Esophagus mucosa (tissue), 1 donor: ENCODE measurements around the gene FNTB. TPM values are rescaled to one million over a fixed set of nuclear protein-coding genes. Genes with fewer than 3 reads are reported as not detected.
"Not testable (repeated sequence)": the region's sequence is repeated elsewhere in the genome, so short reads cannot be mapped to it uniquely, and the experiment has no call there.

Experiments
- ATAC-seq: fragments of 200-7000 bp; cut with Tn5 transposase; one replicate; pipeline ENCODE4 v1.9.1; 2020
- total RNA-seq: library from RNA; stranded (reverse); gene quantifications from one replicate; pipeline ENCODE4 v1.2.4, GENCODE V29; 2023
- donor health status: DM: yes; HTN: yes; CAD: no.

Gene FNTB
- total RNA-seq, 1 donor from 2014 or later: 22.6 TPM

DNA sequence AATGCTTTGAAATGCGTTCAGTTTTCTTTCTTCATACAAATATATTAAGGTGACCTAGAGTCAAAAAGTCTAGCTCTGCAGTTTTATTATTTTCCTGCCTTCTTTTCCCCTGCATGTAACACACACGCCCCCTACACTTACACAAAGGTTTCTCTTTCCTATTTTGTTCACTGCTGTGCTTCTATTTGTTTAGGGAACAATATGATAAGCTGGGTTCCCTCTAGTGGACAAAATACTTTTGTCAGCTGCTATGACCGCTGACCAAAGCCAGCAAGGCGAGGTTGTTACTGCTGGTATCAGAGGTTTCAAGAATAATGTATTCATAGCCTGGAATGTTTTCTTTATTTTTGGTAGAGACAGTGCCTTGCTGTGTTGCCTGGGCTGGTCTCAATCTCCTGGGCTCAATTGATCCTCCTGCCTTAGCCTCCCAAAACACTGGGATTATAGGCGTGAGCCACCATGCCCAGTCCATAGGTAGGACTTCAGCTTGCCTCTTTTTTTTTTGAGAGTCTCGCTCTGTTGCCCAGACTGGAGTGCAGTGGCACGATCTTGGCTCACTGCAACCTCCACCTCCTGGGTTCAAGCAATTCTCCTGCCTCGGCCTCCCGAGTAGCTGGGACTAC is 33.4 kb downstream of the FNTB start:
- ATAC-seq: peak; percentile 66

DNA sequence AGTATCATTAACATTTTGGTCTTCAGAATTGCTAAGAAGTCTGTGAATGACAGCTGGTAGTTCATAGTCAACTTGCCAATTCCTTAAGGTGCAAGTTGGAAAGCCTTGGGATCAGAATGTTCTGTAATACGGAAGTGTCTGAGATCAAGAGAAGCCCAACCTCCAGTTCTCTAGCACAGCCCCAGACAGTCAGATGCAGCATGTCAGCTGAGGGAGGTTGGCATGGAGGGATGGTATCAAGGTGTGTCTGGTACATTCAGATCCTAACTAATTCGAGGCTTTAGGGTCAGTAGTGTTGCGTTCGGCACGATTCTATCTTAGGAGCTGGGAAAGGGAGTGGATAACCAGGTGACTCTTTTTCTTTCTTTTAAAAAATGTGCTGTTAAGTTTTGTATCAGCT is 38.3 kb downstream of the FNTB start:
- ATAC-seq: peak; percentile 80

DNA sequence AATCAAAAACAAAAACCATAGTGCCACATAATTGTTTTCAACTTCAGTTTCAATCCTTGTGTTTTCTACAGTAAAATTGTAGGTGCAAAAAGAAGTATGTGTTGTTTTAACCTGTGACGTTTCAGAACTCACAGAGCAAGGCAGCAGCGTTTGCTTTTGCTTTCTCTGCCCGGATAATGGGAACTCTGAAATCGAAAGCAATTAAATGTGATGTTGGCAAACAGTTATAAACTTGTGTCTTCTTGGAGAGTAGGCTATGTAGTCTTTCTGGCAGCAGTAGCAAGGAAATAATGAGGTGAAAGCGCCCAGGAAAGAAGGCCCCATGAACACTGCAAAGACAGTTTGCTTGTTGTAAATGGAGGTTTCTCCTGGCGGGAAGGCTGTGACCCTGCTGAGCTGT is 39.1 kb downstream of the FNTB start:
- ATAC-seq: no peak

DNA sequence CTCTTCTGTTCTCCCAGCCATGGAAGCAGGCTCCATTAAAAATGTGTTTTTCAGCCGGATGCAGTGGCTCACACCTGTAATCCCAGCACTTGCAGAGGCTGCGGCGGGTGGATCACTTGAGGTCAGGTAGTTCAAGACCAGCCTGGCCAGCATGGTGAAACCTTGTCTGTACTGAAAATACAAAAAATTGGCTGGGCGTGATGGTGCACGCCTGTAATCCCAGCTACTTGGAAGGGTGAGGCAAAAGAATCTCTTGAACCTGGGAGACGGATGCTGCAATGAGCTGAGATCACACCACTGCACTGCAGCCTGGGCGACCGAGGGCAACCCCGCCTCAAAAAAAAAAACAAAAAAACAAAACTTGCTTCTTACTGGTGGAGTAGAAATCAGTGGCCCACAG is 39.8 kb downstream of the FNTB start:
- peak; percentile 78 for ATAC-seq

DNA sequence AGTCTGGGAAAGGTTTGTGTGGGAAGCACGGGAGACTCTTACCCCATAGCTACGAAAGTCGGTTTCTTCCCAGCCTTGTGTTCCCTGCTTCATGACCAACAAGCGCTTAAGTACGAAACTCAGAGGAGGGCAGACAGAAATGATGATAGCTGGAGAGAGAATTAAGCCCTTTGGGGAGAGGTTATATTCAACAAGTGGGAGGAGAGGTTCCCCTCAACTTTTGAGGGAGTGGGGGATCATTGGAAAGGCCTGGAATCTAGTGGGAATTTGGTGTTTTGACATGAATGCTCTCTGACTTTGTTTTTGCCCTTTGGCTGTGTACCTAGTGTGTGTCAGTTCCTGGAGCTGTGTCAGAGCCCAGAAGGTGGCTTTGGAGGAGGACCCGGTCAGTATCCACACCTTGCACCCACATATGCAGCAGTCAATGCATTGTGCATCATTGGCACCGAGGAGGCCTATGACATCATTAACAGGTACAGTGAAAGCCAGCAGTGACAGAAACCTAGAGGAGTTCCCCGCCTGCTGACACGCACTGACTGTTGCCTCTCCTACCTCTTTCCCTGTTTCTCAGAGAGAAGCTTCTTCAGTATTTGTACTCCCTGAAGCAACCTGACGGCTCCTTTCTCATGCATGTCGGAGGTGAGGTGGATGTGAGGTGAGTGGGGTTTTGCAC is 40.6 kb downstream of the FNTB start:
- ATAC-seq: peak; percentile 88

DNA sequence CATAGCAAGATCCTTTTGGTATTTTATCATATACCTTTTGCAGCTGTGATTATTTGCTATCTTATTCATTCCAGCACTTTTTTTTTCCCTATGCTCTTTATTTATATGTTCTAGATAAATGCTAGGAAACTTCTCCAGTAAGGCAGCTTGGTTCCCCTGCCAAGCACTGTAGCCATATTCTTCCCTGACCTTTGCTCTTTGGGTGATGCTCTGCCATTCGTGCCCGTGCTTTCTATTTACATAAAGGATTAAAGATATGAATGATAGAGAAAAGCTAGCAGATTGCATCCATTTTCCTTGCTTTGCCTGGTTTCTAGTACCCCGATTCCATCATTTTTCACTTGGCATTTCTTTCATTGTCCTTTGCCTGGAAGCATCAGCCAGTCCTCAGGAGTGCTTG is 42.2 kb downstream of the FNTB start:
- no peak for ATAC-seq

DNA sequence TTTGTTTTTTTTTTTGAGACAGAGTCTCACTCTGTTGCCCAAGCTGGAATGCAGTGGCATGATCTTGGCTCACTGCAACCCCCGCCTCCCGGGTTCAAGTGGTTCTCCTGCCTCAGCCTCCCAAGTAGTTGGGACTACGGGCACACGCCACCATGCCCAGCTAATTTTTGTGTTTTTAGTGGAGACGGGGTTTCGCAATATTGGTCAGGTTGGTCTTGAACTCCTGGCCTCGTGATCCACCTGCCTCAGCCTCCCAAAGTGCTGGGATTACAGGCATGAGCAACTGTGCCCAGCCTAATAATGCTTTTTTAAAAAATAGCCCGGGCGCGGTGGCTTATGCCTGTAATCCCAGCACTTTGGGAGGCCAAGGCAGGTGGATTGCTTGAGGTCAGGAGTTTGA is 44.6 kb downstream of the FNTB start:
- not testable (repeated sequence) for ATAC-seq

DNA sequence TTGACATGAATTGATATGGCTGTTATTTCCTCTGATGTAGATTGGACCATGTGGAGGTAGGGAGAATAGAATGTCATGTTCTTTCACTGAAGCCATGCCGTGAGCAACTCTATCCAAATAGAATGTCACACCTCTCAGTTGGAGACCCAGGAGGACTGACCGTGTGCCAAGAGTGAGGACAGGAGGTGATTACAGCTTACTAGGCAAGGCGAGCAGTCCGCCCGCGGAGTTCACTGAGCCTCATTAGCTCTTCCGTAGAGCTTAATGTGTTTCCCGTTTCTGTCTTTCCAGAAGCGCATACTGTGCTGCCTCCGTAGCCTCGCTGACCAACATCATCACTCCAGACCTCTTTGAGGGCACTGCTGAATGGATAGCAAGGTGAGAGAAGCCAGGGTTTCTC is 45.6 kb downstream of the FNTB start:
- no peak for ATAC-seq

DNA sequence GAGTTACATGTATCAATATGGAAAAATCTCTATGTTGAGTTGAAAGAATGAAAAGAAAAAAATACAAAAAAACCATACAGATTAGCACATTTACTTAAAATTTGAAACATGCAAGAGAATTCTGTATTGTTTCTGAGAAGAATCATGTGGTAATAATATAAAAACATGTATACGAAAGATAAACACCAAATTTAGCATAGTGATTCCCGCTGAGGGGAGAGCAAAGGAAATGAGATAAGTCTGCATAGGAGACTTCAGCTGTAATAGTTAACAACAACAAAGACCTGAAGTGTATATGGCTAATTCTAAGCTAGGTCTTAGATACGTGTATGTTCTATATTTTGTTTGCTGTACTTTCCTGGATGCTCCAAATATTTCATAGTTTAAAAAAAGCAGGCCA is 46.5 kb downstream of the FNTB start:
- no peak for ATAC-seq

DNA sequence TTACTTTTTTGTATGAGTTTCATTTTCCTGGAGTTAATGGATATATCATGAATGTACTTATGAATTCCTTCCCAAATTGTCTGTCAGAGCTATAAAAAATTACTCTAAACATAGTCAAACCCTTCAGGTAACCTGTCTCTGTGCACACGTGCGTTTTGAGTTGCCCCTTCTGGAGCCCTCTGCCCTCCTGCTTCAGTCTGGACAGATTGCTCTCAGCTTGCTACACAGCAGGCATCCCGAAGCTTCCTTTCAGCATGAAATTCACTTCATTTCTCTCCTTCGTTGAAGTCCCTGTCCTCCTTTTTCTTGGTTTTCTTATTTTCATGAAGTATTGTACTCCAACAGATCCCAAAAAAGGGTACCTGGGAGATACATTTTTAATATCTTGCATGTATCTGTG is 47.3 kb downstream of the FNTB start:
- ATAC-seq: no peak

DNA sequence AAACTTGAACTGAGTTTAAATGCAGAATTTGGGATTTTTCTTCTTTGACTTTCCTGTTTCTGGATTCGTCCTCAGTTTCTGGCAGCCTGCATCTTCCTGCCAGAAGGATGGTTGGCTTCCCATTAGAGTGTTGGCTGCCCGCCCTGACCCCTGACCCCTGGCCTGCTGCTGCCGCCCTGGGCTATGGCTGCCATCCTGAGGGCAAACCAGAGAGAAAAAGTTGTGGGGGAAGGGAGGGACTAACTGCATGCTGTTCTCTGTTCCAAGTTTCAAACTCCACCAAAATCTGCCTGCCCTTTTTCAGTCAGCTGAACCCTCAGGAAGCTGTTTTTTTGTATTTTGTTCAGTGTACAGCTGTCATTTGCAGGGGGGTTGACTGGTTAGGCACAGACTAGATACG is 48.4 kb downstream of the FNTB start:
- ATAC-seq: no peak

DNA sequence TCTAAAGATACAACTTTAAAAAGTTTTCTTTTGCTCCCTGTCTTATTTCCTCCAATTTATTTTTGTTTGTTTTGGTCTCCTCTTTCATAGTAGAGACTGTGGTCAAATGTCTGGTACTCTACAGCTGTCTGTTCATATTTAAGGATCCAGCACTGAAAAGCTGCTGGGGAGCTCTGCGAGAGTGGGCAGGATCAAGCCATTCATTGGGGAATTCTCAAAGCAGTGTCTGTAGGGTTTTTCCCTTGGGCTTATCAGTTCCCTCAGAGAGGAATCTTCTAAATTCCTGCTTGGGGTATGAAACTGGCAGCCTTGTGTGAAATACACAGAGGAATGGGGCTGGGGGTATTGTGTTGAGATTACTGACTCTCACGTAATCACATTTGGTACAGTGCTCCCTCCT is 52.3 kb downstream of the FNTB start:
- ATAC-seq: no peak

DNA sequence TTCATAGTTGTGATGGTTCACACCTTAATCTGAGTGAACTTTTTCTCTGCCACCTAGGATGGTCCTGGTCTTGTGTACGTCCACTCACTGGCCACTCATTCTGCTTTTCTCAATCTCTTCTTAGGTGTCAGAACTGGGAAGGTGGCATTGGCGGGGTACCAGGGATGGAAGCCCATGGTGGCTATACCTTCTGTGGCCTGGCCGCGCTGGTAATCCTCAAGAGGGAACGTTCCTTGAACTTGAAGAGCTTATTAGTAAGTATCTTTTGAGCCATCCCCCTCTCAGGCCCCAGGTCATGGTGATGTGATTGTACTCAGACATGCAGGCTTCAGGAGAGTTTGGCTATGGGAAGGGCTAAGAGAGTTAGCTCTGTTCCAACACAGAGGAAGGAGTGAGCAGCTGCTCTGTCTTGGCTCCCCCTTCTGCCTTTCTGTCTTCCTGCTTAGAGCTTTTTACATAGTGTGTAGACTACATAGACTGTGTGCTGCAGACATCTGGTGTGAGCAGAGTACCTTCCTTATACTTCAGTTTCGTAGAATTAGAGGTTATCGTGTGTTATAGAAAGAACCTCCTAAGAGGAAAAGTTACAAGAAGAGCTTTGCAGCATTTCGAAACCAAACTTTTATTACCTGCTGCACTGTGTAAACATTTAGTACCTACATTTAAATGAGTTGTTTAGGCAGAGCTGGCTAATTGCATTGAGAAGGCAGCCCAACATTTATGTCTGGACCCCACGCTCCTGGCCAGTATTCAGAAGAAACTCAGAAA is 54.2 kb downstream of the FNTB start:
- ATAC-seq: no peak

DNA sequence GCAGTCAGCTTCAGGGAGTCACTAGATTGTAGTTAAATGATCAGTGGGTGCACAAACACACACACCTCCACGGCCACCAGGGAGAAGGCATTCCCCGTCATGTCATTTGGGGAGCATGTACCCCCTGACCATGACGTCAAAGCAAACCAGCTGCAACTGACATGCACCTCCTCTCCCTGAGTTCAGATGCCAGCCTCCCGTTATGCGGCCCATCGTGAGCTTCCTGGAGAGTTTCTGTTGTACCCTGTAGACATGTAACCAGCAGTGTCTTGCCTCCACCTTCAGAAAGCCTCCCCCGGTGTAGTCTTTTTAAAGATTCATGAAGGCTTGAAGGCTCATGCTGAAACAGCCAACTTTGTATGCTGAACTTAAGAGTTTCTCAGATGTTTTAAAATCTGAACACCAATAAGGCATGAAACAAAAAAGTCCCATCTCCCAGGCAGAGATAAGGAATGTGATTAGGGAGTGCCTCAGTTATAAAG is 54.8 kb downstream of the FNTB start:
- ATAC-seq: no peak

DNA sequence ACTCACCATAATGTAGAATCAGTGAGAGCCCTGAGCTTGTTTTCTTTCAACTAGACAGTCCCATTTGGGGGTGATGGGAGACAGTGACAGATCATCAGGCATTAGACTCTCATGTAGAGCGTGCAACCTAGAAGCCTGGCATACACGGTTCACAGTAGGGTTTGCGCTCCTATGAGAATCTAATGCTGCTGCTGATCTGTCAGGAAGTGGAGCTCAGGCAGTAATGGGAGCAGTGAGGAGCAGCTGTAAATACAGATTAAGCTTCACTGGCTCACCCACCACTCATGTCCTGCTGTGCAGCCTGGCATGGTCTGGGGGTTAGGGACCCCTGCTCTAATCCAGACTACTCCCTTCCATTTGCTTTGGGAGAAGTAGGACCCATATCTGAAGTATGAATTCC is 55.6 kb downstream of the FNTB start:
- no peak for ATAC-seq

DNA sequence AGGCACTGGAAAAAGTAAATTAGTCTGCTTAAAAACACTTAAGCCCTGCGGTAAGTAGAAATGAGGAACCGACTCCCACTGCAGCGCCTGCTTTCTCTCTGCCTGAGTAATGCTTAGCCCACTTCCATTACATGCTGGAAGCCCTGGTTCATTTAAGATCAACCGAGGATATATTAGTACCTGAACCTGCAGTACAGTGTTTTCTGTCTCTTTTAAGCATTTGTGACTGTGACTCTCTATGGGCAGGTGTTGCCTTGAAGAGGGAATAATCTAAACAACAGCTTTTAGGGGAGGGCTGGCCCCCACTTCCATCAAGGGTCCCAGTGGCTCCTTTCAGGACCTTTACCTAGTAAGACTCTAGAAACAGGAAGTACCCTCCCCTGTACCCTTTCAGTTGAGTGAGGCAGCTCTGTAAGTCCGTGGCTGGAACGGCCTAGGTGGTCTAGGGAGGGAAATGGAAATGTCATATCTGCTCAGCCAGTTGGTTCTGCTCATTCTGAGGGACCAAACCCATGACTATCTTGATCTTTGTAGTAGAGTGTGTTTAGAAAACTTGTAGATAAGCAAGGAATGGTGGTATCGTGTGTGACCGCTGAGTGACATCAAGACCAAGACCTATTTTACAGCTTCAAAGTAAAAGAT is 56.2 kb downstream of the FNTB start:
- ATAC-seq: no peak

DNA sequence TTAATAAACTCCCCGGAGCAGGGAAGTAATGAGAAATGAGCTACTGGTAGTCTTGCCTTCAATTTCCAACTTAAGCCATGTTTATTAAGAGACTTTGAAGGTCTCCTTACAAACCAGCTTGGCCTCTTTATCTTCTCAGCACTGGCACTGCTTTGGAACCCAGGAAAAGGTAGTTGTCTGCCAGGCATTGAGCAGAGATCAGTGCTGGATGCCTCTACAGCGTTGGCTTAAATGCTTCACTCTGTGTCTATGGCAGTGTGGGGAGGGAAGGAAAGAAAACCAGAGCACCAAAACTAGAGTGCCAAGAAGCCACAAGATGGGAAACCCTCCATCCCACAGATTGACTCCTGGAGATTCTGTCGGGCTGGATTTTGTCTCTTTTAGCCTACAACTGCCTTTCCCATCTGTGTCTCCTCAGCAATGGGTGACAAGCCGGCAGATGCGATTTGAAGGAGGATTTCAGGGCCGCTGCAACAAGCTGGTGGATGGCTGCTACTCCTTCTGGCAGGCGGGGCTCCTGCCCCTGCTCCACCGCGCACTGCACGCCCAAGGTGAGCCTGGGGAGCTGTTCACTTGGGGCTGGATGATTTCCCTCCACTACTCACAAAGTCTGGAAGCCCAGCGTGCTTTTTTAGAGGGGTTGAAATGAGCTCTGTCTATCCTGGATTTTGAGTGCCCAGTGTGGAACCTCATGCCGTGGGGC is 57.3 kb downstream of the FNTB start:
- ATAC-seq: no peak

DNA sequence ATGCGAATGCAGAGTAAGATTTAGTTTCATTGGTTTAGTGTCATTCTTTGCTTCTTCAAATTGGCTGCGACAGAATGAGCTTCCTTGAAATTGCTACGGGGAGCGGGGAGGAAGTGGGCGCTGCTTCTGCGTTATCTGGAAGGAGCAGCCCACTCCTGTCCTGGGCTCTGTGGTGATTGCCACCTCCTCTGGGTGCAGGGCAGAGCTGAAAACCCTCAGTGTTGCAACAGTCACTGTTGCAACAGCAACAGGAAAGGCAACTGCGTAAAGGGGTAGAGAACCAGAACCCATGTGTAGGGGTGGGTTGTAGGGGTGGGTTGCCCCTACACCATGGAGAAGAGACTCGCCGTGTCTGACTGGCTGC is 57.9 kb downstream of the FNTB start:
- no peak for ATAC-seq

DNA sequence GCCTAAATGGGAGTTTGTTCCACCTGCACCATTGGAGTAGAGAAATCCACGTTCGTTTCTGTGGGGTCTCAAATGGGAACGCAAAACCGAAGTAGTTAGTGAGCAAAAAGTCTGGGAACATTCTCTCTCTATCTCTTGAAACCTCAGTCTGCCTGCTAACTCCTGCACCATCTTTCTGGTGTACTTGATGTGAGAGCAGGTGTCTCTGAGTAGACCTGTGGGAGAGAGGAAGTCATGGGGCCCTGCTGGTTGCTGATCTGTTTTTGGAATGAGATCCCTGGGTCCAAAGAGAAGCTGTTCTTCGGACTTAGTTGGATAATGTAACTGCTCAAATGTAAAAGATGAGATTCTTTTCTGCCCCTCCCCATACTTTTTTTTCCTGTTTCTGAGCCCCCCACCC is 58.3 kb downstream of the FNTB start:
- ATAC-seq: no peak

DNA sequence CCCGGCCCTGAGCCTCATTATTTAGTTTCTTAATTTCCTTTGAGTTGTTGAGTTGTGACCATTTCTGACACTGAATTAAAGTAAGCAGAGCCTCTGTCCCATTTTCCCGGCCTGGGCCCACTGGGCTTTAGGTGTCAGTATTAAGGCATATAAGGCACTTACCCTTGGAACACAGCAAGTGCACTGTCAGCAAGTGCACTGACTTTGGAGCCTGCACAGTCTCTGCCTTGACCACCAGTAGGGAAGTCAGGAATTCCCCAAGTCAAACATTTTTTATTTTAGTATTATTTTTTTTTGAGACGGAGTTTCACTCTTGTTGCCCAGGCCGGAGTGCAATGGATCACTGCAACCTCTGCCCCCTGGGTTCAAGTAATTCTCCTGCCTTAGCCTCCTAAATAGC is 59.0 kb downstream of the FNTB start:
- no peak for ATAC-seq

DNA sequence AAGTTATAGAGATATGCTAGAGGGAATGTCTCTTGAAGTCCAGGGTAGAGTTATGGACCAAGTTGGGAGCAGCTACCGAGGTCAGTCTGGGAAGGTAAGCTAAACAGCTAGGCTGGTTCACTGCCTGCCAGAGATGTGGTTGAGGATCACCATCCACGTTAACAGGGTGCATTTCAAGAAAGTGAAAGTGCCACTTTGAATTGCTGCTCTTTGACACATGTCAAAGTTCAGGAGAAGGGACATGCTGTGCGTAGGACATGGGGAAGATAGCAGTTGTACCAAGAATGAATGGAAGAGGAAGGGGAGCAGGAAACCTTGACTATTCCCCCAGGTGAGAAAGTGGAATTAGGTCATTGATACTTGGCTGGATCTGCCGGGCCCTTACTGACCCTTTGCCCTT is 66.1 kb downstream of the FNTB start:
- ATAC-seq: no peak

DNA sequence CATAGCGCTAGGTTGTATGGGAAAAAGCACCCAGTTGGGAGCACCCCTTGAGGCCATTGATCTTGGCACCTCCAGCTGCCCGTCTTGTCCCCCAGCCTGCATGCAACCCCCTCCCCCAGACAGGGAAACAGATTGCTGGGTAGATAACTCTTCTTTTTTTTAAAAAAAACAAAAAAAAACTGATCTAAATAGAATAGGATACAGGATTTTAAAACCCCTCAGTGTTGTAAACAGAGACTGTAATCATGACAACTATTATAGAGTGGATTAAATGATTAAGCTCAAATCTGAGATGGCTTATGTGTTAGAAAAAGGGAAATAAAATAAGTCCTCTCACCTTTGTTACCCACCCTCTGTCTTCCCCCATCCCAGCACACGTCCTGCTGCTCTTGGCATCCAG is 66.8 kb downstream of the FNTB start:
- no peak for ATAC-seq
